Transverse colon (tissue), 4 donors: ENCODE data around the gene ARHGAP24. TPM values are rescaled to one million over a fixed set of nuclear protein-coding genes. Genes with fewer than 3 reads are reported as not detected.

Source experiments
- DNase-seq: peaks from one replicate; pipeline ENCODE4 v3.0.0-alpha.2; 2019
- H3K27ac ChIP-seq, 4 donors: fragments of 200-600 bp; sonication (generic); 2 replicates each; pipeline ENCODE4 v1.5.1; 2016 to 2018; ENCODE audit warnings: inconsistent platforms in 4 of 4
- H3K27me3 ChIP-seq: fragments of 200-600 bp; sonication (generic); 2 replicates; pipeline ENCODE4 v1.5.1; 2017; ENCODE audit warnings: inconsistent platforms
- H3K36me3 ChIP-seq, 4 donors: fragments of 200-600 bp; sonication (generic); 2 replicates each; pipeline ENCODE4 v1.5.1; 2017 to 2019; ENCODE audit warnings: inconsistent platforms in 4 of 4
- H3K4me1 ChIP-seq, 4 donors: fragments of 200-600 bp; sonication (generic); 2 replicates each; pipeline ENCODE4 v1.5.1; 2017 to 2020; ENCODE audit warnings: inconsistent platforms in 4 of 4
- H3K4me3 ChIP-seq, 4 donors: fragments of 200-600 bp; sonication (generic); 1 replicate in 1 of 4; 2 replicates in 3 of 4; pipeline versions ENCODE4 v1.5.1 to v1.6.1; 2017 to 2019; ENCODE audit warnings: inconsistent platforms in 4 of 4
- H3K9me3 ChIP-seq, 2 donors: fragments of 200-600 bp; sonication (generic); 2 replicates each; pipeline ENCODE4 v1.5.1; 2017 to 2019; ENCODE audit warnings: inconsistent platforms in 2 of 2
- EP300 ChIP-seq: sonication (generic); formaldehyde crosslinking; IDR thresholded peaks from one replicate; pipeline ENCODE4 v1.6.1; 2017; ENCODE audit warnings: antibody characterized with exemption, low read depth
- POLR2A ChIP-seq: fragments of 450-650 bp; IDR thresholded peaks from one replicate; pipeline ENCODE4 v1.6.1; 2016; ENCODE audit warnings: antibody characterized with exemption, mild to moderate bottlenecking, moderate library complexity
- POLR2AphosphoS5 ChIP-seq, 3 donors: sonication (generic); formaldehyde crosslinking; IDR thresholded peaks; one replicate each; pipeline ENCODE4 v1.6.1; 2016; ENCODE audit warnings: antibody characterized with exemption in 3 of 3
- WGBS, 2 donors: methylation state at CpG; one replicate each; pipeline ENCODE4 v1.1.5; 2018; ENCODE audit warnings: low coverage in 1 of 2; 5-methylcytosine and 5-hydroxymethylcytosine counted together
- in situ Hi-C, 4 donors: fragments of 200-750 bp; cut with MboI; loops; one replicate each; pipeline versions ENCODE4 v1.15.0 to v1.15.1; 2017; ENCODE audit warnings: low sequenced_read_pairs in 3 of 4, low pct_ligation_motif_present in 1 of 4, low pct_unique_long_range_greater_than_20kb in 1 of 4
- intact Hi-C: fragments of 100-400 bp; cut with DNase I; formaldehyde crosslinking; loops from one replicate; pipeline ENCODE4 v1.15.1; 2023; ENCODE audit warnings: low total_unique reads
- total RNA-seq, 4 donors: library from RNA; depleted of rRNA; stranded (reverse); fragments of >200 nt; gene quantifications; one replicate each; pipeline ENCODE4 v1.1.0, GENCODE V29; 2016
- TF ChIP-seq, protein P1 (sequence below), 5 experiments: fragments of 200-600 bp in 3 of 5; fragments of 450-650 bp in 2 of 5; sonication (generic) in 3 of 5; IDR thresholded peaks; 1 replicate in 2 of 5; 2 replicates in 3 of 5; pipeline ENCODE4 v1.5.1; 2016 to 2017; ENCODE audit warnings: antibody characterized with exemption in 5 of 5, inconsistent platforms in 3 of 5, mild to moderate bottlenecking in 2 of 5, moderate library complexity in 1 of 5

ARHGAP24 gene
- total RNA-seq, 4 donors from 2014 or later = 4.2 to 32.0 (median 12.6) TPM

DNA sequence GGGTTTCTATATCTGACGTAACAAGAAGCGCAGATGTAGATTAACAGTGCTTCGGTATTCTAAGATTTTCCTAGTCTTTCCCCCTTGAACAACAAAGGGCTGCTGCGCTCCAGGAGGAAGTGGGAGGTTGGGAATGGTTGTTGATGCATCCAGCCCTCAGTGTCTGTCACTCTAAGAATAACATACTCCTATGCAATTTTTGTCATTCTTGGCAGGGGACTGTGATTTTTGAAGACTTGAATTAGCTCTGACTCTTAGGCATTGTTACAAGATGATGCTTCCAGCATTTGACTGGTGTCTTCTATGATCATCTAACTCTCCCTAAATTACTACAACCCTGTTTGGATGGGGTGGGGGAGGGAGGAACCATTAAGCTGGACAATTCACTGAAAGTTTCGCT is 394.2 kb downstream of the ARHGAP24 start:
- intact Hi-C loops = no loop called here
- 75 to 78% methylated on average over 5 of the region's 5 CpGs for WGBS, 2 donors
- H3K27ac ChIP-seq = no peak overlapping the region

GRCh38 chr4:85870298-85871083 is 395.5 kb downstream of the ARHGAP24 start:
- in situ Hi-C loops = no loop called here
- no peaks in the 10 kb centered on the region for H3K9me3 ChIP-seq
- no peak overlapping the region for H3K27ac ChIP-seq
- H3K4me3 ChIP-seq = no peak overlapping the region
- intact Hi-C loops = no loop called here
- peaks cover 0 to 10% (median 0%) of the 10 kb centered on the region in 4 donors for H3K4me1 ChIP-seq
- TF ChIP-seq, protein P1, sequence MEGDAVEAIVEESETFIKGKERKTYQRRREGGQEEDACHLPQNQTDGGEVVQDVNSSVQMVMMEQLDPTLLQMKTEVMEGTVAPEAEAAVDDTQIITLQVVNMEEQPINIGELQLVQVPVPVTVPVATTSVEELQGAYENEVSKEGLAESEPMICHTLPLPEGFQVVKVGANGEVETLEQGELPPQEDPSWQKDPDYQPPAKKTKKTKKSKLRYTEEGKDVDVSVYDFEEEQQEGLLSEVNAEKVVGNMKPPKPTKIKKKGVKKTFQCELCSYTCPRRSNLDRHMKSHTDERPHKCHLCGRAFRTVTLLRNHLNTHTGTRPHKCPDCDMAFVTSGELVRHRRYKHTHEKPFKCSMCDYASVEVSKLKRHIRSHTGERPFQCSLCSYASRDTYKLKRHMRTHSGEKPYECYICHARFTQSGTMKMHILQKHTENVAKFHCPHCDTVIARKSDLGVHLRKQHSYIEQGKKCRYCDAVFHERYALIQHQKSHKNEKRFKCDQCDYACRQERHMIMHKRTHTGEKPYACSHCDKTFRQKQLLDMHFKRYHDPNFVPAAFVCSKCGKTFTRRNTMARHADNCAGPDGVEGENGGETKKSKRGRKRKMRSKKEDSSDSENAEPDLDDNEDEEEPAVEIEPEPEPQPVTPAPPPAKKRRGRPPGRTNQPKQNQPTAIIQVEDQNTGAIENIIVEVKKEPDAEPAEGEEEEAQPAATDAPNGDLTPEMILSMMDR (IDR thresholded peaks at IDR 0.05) = no peak
- TF ChIP-seq EP300 (no peak), POLR2A (no peak), POLR2AphosphoS5 (IDR thresholded peaks at IDR 0.05) (no peak)
- no peaks in the 10 kb centered on the region for H3K27me3 ChIP-seq
- DNase-seq = no peak
- H3K36me3 ChIP-seq = no peaks in the 10 kb centered on the region
- WGBS, 2 donors = 62 to 79% methylated on average over 2 of the region's 2 CpGs

More for the DNA sequence above, 394.2 kb downstream of the ARHGAP24 start:
- TF ChIP-seq POLR2AphosphoS5 (IDR thresholded peaks at IDR 0.05) = no peak
- no peak for TF ChIP-seq EP300
- TF ChIP-seq POLR2A = no peak
- TF ChIP-seq, protein P1 (IDR thresholded peaks at IDR 0.05) = no peak
- no peak for DNase-seq
- no peaks in the 10 kb centered on the region for H3K9me3 ChIP-seq
- no peaks in the 10 kb centered on the region for H3K36me3 ChIP-seq
- H3K27me3 ChIP-seq = no peaks in the 10 kb centered on the region
- in situ Hi-C loops = no loop called here
- no peak overlapping the region for H3K4me3 ChIP-seq
- peaks cover 0 to 10% (median 0%) of the 10 kb centered on the region in 4 donors for H3K4me1 ChIP-seq

DNA sequence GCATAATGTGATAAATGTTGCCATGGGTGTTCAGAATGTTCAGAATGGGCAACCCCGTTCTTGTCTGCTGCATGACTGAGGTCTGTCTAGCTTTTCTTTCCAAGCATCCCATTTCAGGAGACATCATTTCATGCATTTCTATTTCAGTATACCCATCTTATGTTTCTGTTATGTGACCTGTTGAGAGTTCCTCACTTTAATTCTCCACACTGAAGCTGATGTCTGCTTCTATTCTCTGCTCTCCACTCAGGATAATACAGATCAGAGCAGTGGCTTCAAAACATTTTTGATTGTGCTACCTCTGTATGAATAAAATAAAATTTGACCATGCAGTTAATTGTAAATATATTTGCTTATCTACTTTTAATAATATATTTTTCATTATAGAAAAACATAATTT is 398.6 kb downstream of the ARHGAP24 start:
- H3K4me3 ChIP-seq = no peak overlapping the region
- no peaks in the 10 kb centered on the region for H3K36me3 ChIP-seq
- TF ChIP-seq EP300 = no peak
- TF ChIP-seq, protein P1 (IDR thresholded peaks at IDR 0.05) = no peak
- WGBS, 2 donors = 78 to 100% methylated on average over 1 of the region's 1 CpG
- no peaks in the 10 kb centered on the region for H3K27me3 ChIP-seq
- in situ Hi-C loops = no loop called here
- no peaks in the 10 kb centered on the region for H3K9me3 ChIP-seq
- intact Hi-C loops = no loop called here
- H3K4me1 ChIP-seq = peaks cover 0 to 10% (median 0%) of the 10 kb centered on the region in 4 donors
- H3K27ac ChIP-seq = no peak overlapping the region
- no peak for DNase-seq

- WGBS, 2 donors = 93 to 97% methylated on average over 3 of the region's 3 CpGs
- TF ChIP-seq, protein P1 (IDR thresholded peaks at IDR 0.05) = no peak
- no peak for TF ChIP-seq POLR2AphosphoS5 (IDR thresholded peaks at IDR 0.05)
- TF ChIP-seq POLR2A = no peak
- TF ChIP-seq EP300 = no peak
- Histone ChIP-seq H3K27ac (no peak overlapping the region), H3K27me3 (no peaks in the 10 kb centered on the region), H3K36me3 (no peaks in the 10 kb centered on the region), H3K9me3 (no peaks in the 10 kb centered on the region), H3K4me1 (peaks cover 0 to 4% (median 0%) of the 10 kb centered on the region in 4 donors), H3K4me3 (no peak overlapping the region)
- in situ Hi-C loops (no loop called here), intact Hi-C loops (no loop called here)
- DNase-seq = no peak
Measured at GRCh38 chr4:85879518-85879917, 404.6 kb downstream of the ARHGAP24 start.
